Peyer's patch (tissue), 4 donors: ENCODE measurements around the gene NBDY. TPM values are rescaled to one million over a fixed set of nuclear protein-coding genes. Genes with fewer than 3 reads are reported as not detected.
A peak's percentile ranks its signal among the peaks of the same experiment; 100 is the strongest.

Source experiments
- DNase-seq, 3 donors: peaks; one replicate each; pipeline ENCODE4 v3.0.0-alpha.2; 2017 to 2019
- H3K27ac ChIP-seq, 4 donors: fragments of 200-600 bp; sonication (generic); one replicate each; pipeline ENCODE4 v1.5.1; 2016 to 2019
- H3K27me3 ChIP-seq, 2 donors: fragments of 200-600 bp; sonication (generic); one replicate each; pipeline ENCODE4 v1.5.1; 2019
- H3K36me3 ChIP-seq, 3 donors: fragments of 200-600 bp; sonication (generic); one replicate each; pipeline ENCODE4 v1.5.1; 2016 to 2019
- H3K4me1 ChIP-seq, 4 donors: fragments of 200-600 bp; sonication (generic); one replicate each; pipeline ENCODE4 v1.5.1; 2016 to 2019
- H3K4me3 ChIP-seq, 4 donors: fragments of 200-600 bp; sonication (generic); 1 replicate in 3 of 4; 2 replicates in 1 of 4; pipeline ENCODE4 v1.5.1; 2016 to 2019; ENCODE audit warnings: mild to moderate bottlenecking in 1 of 4
- H3K9me3 ChIP-seq, 4 donors: fragments of 200-600 bp; sonication (generic); one replicate each; pipeline ENCODE4 v1.5.1; 2016 to 2019; ENCODE audit warnings: mild to moderate bottlenecking in 1 of 4
- POLR2A ChIP-seq, 2 donors: fragments of 450-650 bp; IDR thresholded peaks; one replicate each; pipeline ENCODE4 v1.5.1; 2017; ENCODE audit warnings: antibody characterized with exemption in 2 of 2, mild to moderate bottlenecking in 2 of 2, moderate library complexity in 2 of 2
- total RNA-seq, 4 donors: library from RNA; depleted of rRNA; stranded (reverse); fragments of >200 nt; gene quantifications; one replicate each; pipeline ENCODE4 v1.1.0, GENCODE V29; 2016
- TF ChIP-seq, protein P1 (sequence below), 6 experiments: fragments of 450-650 bp in 4 of 6; fragments of 200-600 bp in 2 of 6; sonication (generic) in 1 of 6; IDR thresholded peaks; one replicate each; pipeline ENCODE4 v1.5.1; 2017 to 2019; ENCODE audit warnings: antibody characterized with exemption in 6 of 6, mild to moderate bottlenecking in 3 of 6, moderate library complexity in 1 of 6

Gene NBDY
- total RNA-seq, 4 donors from 2014 or later = 9.1 to 14.0 (median 12.7) TPM

DNA sequence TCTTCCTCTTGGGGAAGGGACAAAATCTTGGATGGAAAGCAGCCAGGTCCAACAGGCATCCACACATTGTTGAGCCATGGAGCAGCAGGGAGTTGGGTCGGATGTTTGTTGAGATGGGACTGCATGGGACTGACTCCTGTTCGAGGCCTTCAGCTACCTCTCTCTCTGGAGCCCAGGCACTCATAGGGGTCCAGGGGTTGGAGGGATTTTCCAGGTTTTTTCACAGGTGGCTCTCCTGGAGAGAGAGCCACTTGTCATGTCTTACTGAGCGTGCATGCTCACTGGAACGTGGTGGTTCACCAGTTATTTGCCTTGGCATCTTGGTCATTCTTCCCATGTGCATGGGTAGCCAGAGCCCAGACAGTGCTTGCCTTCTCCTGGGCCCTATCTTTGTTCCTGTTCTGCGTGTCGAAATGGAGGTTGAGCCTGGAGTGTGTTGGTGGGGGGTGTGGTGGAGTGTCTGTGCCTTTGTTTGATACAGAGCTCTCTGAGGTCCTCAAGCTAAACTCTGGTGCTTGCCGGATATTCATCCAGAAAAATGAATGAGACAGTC lies 60.6 kb downstream of the NBDY start:
- peak in 2 of 3 donors; percentile 4 to 9 for DNase-seq
- TF ChIP-seq POLR2A (IDR thresholded peaks at IDR 0.05) = no peak
- TF ChIP-seq, protein P1, sequence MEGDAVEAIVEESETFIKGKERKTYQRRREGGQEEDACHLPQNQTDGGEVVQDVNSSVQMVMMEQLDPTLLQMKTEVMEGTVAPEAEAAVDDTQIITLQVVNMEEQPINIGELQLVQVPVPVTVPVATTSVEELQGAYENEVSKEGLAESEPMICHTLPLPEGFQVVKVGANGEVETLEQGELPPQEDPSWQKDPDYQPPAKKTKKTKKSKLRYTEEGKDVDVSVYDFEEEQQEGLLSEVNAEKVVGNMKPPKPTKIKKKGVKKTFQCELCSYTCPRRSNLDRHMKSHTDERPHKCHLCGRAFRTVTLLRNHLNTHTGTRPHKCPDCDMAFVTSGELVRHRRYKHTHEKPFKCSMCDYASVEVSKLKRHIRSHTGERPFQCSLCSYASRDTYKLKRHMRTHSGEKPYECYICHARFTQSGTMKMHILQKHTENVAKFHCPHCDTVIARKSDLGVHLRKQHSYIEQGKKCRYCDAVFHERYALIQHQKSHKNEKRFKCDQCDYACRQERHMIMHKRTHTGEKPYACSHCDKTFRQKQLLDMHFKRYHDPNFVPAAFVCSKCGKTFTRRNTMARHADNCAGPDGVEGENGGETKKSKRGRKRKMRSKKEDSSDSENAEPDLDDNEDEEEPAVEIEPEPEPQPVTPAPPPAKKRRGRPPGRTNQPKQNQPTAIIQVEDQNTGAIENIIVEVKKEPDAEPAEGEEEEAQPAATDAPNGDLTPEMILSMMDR (IDR thresholded peaks at IDR 0.05) = no peak
- H3K9me3 ChIP-seq = no peaks in the 10 kb centered on the region

DNA sequence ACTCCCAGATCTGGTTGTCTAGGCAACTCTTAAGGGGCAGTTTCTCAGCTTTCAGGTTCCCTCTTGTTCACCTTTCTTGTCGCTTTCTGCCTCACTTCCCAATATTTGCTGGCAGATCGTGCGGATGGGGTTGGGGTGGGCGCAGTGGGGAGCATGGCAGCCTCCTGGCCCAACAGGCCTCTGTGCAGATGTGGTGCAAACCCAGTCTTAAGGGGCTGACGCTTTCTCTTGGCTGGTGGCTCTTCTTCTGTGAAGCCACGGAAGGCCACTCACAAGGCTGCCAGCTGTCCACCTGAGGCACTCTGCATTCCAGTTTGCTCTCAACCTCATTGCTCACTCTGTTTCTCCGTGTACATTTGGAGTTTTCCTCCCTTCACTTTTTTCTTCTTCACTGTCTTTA lies 61.7 kb downstream of the NBDY start:
- H3K9me3 ChIP-seq = no peaks in the 10 kb centered on the region
- no peak overlapping the region for H3K4me3 ChIP-seq
- no peaks in the 10 kb centered on the region for H3K36me3 ChIP-seq
- no peak for TF ChIP-seq POLR2A (IDR thresholded peaks at IDR 0.05)
- TF ChIP-seq, protein P1 (IDR thresholded peaks at IDR 0.05) = no peak
- no peak overlapping the region for H3K27ac ChIP-seq
- peak in 2 of 3 donors; percentile 8 to 9 for DNase-seq
- no peaks in the 10 kb centered on the region for H3K4me1 ChIP-seq
- no peaks in the 10 kb centered on the region for H3K27me3 ChIP-seq

More for the DNA sequence above, 60.6 kb downstream of the NBDY start:
- Histone ChIP-seq H3K27me3 (no peaks in the 10 kb centered on the region), H3K4me1 (no peaks in the 10 kb centered on the region), H3K4me3 (no peak overlapping the region), H3K36me3 (no peaks in the 10 kb centered on the region), H3K27ac (no peak overlapping the region)

DNA sequence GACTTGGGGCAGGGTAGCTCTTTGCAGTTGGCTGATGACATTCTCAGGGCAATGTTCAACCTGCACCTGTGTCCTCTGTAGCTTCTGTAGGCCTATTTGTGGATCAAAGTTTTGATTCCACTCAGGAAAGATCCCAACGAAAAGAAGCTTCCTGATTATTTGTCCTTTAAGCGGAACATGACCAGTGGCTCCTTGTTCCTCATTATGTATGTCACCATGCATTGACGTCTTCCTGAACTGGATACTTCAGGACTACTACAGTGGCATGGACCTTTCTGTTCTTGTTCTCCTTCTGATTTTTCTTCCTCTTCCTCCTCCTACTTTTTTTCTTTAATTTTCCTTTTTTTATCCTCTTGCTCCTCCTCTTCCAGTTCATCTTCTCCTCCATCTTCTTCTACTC lies 62.4 kb downstream of the NBDY start:
- Histone ChIP-seq H3K36me3 (no peaks in the 10 kb centered on the region), H3K27me3 (no peaks in the 10 kb centered on the region), H3K4me1 (no peaks in the 10 kb centered on the region), H3K9me3 (no peaks in the 10 kb centered on the region), H3K4me3 (no peak overlapping the region), H3K27ac (no peak overlapping the region)
- no peak for DNase-seq
- TF ChIP-seq, protein P1 (IDR thresholded peaks at IDR 0.05) = no peak
- no peak for TF ChIP-seq POLR2A (IDR thresholded peaks at IDR 0.05)

DNA sequence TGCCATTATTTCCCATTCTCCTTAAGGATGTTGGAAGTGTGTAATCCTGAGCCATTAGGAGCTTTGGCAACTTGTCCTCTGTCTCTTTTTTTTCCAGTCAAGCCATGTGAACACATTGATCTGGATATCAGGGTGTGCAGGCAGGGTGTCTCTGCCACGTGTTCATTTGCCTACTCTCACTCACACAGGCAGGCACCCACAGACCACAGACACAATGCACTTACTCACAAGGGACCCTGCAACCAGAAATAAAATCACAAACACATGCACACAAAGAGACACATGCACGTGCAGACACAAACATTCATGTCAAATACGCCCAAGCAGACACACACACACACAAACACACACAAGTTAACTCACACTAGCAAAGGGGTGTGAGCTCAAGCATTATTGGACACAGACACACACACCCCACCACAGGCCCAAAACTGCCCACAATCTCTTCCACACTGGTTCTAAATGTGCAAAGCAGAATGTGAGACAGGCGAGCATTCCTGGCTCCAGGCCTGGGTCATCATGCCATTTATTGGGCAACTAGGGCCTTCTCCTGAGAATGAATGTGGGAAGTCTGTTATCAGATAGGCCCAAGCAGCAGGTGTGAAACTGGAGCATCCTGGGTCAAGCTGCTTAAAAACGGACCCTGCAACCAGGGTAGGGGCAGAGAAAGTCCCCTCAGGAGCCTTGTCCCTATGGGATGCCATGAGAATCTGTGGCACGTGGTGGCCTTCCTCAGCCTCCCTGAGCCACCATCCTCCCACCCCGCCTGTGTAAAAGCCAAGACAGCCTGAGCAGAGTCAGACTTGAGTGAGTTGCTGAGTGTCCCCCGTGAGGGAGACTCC lies 63.4 kb downstream of the NBDY start:
- Histone ChIP-seq H3K9me3 (no peaks in the 10 kb centered on the region), H3K4me3 (no peak overlapping the region), H3K36me3 (no peaks in the 10 kb centered on the region), H3K27ac (no peak overlapping the region), H3K4me1 (no peaks in the 10 kb centered on the region), H3K27me3 (no peaks in the 10 kb centered on the region)
- peak; percentile 12 to 25 (median 15) for DNase-seq
- no peak for TF ChIP-seq POLR2A (IDR thresholded peaks at IDR 0.05)
- TF ChIP-seq, protein P1 (IDR thresholded peaks at IDR 0.05) = no peak

DNA sequence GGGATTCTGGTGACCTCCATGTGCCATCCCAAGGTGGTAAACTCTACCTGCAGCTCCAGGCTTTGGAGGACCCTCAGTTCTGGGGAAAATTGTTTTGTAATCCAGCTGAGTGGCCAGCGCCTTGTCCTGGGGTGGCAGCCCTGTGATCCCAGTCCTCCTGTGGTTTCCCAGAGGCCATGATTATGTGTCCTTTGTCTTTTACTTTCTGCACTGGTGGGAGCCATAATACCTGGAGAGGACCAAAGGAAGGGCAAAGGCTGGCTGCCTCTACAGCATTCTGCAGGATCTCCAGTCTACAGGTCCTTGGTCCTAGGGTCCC lies 64.0 kb downstream of the NBDY start:
- Histone ChIP-seq H3K27me3 (no peaks in the 10 kb centered on the region), H3K36me3 (no peaks in the 10 kb centered on the region), H3K4me3 (no peak overlapping the region), H3K27ac (no peak overlapping the region), H3K9me3 (no peaks in the 10 kb centered on the region), H3K4me1 (no peaks in the 10 kb centered on the region)
- TF ChIP-seq, protein P1 (IDR thresholded peaks at IDR 0.05) = no peak
- no peak for TF ChIP-seq POLR2A (IDR thresholded peaks at IDR 0.05)
- peak in 2 of 3 donors; percentile 4 to 24 for DNase-seq
